ENCODE data around the gene HIGD1C. TPM values are rescaled to one million over a fixed set of nuclear protein-coding genes. Genes with fewer than 3 reads are reported as not detected.
"Not testable (repeated sequence)": the region's sequence is repeated elsewhere in the genome, so short reads cannot be mapped to it uniquely, and the experiment has no call there.

HIGD1C gene
- total RNA-seq, 1 donor from 2014 or later: not detected

DNA sequence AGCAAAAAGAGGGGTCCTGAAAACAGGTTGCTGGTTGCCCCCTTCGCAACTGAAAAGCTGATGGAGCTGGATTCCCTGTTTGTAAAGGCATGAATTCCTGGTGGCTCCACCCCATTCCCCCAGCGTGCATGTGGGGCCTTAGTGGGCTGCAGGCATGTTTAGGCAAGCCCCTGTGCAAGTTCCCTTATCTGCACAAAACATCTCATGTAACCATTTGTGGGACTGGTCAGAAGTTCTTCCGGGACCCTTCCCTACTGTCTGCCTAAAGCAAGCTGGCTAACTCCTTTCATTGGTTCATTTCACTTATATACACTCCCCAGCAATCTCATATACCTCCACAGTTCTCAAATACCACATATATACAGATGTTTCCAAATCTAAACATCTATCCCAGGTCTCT, 24.0 kb upstream of the HIGD1C start:
- peak overlapping the region; percentile 84 for H3K4me3 ChIP-seq
- H3K27ac ChIP-seq: peak overlapping the region; percentile 28
- no peaks in the 10 kb centered on the region for H3K27me3 ChIP-seq (ENCODE audit: low read depth)
- intact Hi-C loops (cut with DNase I): no loop called here
- H3K9me3 ChIP-seq: no peaks in the 10 kb centered on the region
- H3K4me1 ChIP-seq: peaks cover 64% of the 10 kb centered on the region
- TF ChIP-seq, protein P1, sequence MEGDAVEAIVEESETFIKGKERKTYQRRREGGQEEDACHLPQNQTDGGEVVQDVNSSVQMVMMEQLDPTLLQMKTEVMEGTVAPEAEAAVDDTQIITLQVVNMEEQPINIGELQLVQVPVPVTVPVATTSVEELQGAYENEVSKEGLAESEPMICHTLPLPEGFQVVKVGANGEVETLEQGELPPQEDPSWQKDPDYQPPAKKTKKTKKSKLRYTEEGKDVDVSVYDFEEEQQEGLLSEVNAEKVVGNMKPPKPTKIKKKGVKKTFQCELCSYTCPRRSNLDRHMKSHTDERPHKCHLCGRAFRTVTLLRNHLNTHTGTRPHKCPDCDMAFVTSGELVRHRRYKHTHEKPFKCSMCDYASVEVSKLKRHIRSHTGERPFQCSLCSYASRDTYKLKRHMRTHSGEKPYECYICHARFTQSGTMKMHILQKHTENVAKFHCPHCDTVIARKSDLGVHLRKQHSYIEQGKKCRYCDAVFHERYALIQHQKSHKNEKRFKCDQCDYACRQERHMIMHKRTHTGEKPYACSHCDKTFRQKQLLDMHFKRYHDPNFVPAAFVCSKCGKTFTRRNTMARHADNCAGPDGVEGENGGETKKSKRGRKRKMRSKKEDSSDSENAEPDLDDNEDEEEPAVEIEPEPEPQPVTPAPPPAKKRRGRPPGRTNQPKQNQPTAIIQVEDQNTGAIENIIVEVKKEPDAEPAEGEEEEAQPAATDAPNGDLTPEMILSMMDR (IDR thresholded peaks at IDR 0.05): no peak
- DNase-seq (no peak), ATAC-seq (no peak)
- peaks cover 33% of the 10 kb centered on the region for H3K36me3 ChIP-seq

- intact Hi-C loops (cut with DNase I): loop anchor here (10.0 kb wide), 1 partner anchor 55 kb away; no protein-coding TSS in a partner anchor
- DNase-seq: no peak
- TF ChIP-seq, protein P1 (IDR thresholded peaks at IDR 0.05): no peak
- Histone ChIP-seq H3K4me3 (peak overlapping the region; percentile 84), H3K27me3 (ENCODE audit: low read depth) (no peaks in the 10 kb centered on the region), H3K9me3 (no peaks in the 10 kb centered on the region), H3K27ac (no peak overlapping the region), H3K4me1 (peaks cover 72% of the 10 kb centered on the region), H3K36me3 (peaks cover 33% of the 10 kb centered on the region)
- no peak for ATAC-seq
Measured at GRCh38 chr12:50929831-50930230, 22.5 kb upstream of the HIGD1C start.

- intact Hi-C loops (cut with DNase I): loop anchor here (10.0 kb wide), 1 partner anchor 54 kb away; no protein-coding TSS in a partner anchor
- not testable (repeated sequence) for H3K4me3 ChIP-seq; H3K27me3 ChIP-seq (ENCODE audit: low read depth); DNase-seq; H3K9me3 ChIP-seq; H3K27ac ChIP-seq
- peak in 1 of 2 donors; percentile 13 for ATAC-seq
- Histone ChIP-seq H3K36me3 (peaks cover 33% of the 10 kb centered on the region), H3K4me1 (peaks cover 77% of the 10 kb centered on the region)
Measured at GRCh38 chr12:50930477-50930876, 21.9 kb upstream of the HIGD1C start.

DNA sequence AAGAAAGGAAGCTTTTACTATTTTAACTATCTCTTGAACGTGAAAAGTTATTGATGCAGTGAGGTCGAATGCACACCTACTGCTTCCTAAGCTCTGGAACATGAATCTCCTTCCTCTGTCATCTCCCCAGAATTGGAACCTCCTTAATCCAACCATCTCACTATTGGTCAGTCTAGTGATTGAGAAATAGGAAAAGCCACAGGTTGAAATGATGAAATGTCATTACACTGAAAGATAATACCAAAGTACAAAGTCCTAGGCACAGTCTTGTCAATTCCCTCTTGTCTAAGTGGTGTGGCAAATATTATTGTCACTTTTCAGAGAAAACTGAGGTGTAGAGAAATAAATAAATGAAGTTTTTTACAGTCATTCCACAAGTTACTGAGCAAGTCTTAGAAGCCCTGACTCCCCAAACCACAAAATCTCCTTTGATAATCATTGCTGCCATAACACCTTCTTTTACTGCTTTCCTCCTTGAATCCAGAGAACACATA, 19.5 kb upstream of the HIGD1C start:
- TF ChIP-seq, protein P1 (IDR thresholded peaks at IDR 0.05): no peak
- ATAC-seq (no peak), DNase-seq (no peak)
- peaks cover 75% of the 10 kb centered on the region for H3K4me1 ChIP-seq
- intact Hi-C loops (cut with DNase I): loop anchor here (10.0 kb wide), 1 partner anchor 52 kb away; no protein-coding TSS in a partner anchor
- no peak overlapping the region for H3K27ac ChIP-seq
- no peaks in the 10 kb centered on the region for H3K27me3 ChIP-seq (ENCODE audit: low read depth)
- H3K36me3 ChIP-seq: peaks cover 33% of the 10 kb centered on the region
- no peaks in the 10 kb centered on the region for H3K9me3 ChIP-seq
- H3K4me3 ChIP-seq: no peak overlapping the region

GRCh38 chr12:50933459-50934124, 18.8 kb upstream of the HIGD1C start:
- Histone ChIP-seq H3K9me3 (no peaks in the 10 kb centered on the region), H3K4me1 (peaks cover 67% of the 10 kb centered on the region), H3K36me3 (peaks cover 33% of the 10 kb centered on the region), H3K27me3 (ENCODE audit: low read depth) (no peaks in the 10 kb centered on the region), H3K27ac (peak overlapping the region; percentile 70), H3K4me3 (no peak overlapping the region)
- ATAC-seq (peak in 1 of 2 donors; percentile 27), DNase-seq (no peak)
- intact Hi-C loops (cut with DNase I): loop anchor here (10.0 kb wide), 1 partner anchor 51 kb away; no protein-coding TSS in a partner anchor
- TF ChIP-seq, protein P1 (IDR thresholded peaks at IDR 0.05): no peak

DNA sequence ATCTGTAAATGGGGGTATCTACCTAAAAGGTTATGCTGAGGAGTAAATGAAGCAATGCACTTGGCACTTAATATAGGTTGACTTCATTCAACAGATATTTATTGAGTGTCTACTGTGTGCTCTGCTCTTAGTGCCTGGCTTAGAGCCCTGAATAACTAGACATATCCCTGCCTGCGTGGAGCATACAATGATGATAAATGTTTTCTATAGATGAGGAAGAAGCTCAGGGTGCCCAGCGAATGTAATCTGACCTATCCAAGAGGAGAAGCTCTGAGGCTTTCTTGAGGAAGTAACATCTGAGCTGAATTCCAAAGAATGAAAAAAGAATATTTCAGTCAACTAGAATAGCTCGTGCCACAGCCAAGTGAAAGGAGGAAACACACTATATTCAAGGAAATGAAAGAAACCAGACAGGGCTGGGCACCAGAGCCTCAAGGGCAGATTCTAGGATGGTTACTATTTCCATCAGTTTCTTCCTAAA, 17.9 kb upstream of the HIGD1C start:
- H3K27ac ChIP-seq: peak overlapping the region; percentile 70
- intact Hi-C loops (cut with DNase I): loop anchor here (10.0 kb wide), 1 partner anchor 50 kb away; no protein-coding TSS in a partner anchor
- ATAC-seq (peak; percentile 32 to 52), DNase-seq (no peak)
- H3K27me3 ChIP-seq (ENCODE audit: low read depth): no peaks in the 10 kb centered on the region
- TF ChIP-seq, protein P1 (IDR thresholded peaks at IDR 0.05): no peak
- peaks cover 30% of the 10 kb centered on the region for H3K36me3 ChIP-seq
- H3K4me1 ChIP-seq: peaks cover 60% of the 10 kb centered on the region
- H3K4me3 ChIP-seq: peak overlapping the region; percentile 3
- H3K9me3 ChIP-seq: no peaks in the 10 kb centered on the region

Data from lower lobe of right lung (tissue), 2 donors.